ENCODE data around the gene ABCG8. TPM values are rescaled to one million over a fixed set of nuclear protein-coding genes. Genes with fewer than 3 reads are reported as not detected.

The ABCG8 gene
- total RNA-seq, 3 donors from 2014 or later (not counting 1 experiment from before 2014, with no cell fraction given), result not detected

- ATAC-seq (no peak), DNase-seq (no peak)
- no peak for TF ChIP-seq CTCF (IDR thresholded peaks at IDR 0.05)
- 98% methylated on average over 6 of the region's 6 CpGs for WGBS (ENCODE audit: insufficient coverage)
- Histone ChIP-seq H3K4me1 (ENCODE audit: control insufficient read depth, insufficient read depth, low read length) (no peaks in the 10 kb centered on the region), H3K36me3 (ENCODE audit: control insufficient read depth, insufficient read depth, low read length) (peaks cover 76% of the 10 kb centered on the region), H3K9me3 (ENCODE audit: control insufficient read depth, insufficient read depth, low read length) (no peaks in the 10 kb centered on the region), H3K27me3 (ENCODE audit: control insufficient read depth, insufficient read depth, low read length) (no peaks in the 10 kb centered on the region), H3K27ac (ENCODE audit: low read length) (no peak overlapping the region), H3K4me3 (ENCODE audit: low read length) (no peak overlapping the region)
- peaks cover 7% of the 10 kb centered on the region for H3K36me3 Mint-ChIP-seq
- H3K27ac Mint-ChIP-seq, result no peak overlapping the region
- no peak overlapping the region for H3K4me3 Mint-ChIP-seq
- no peaks in the 10 kb centered on the region for H3K27me3 Mint-ChIP-seq (ENCODE audit: low read depth in 2 of 2)
- no peaks in the 10 kb centered on the region for H3K9me3 Mint-ChIP-seq
- no peaks in the 10 kb centered on the region for H3K4me1 Mint-ChIP-seq
- intact Hi-C loops (cut with micrococcal nuclease), result no loop called here
Observed at GRCh38 chr2:43897492-43897891, 58.7 kb downstream of the ABCG8 start.

GRCh38 chr2:43898134-43898837, 59.5 kb downstream of the ABCG8 start:
- H3K9me3 Mint-ChIP-seq, result no peaks in the 10 kb centered on the region
- intact Hi-C loops (cut with micrococcal nuclease), result no loop called here
- Histone ChIP-seq H3K27me3 (ENCODE audit: control insufficient read depth, insufficient read depth, low read length) (no peaks in the 10 kb centered on the region), H3K36me3 (ENCODE audit: control insufficient read depth, insufficient read depth, low read length) (peaks cover 73% of the 10 kb centered on the region), H3K27ac (ENCODE audit: low read length) (no peak overlapping the region), H3K4me1 (ENCODE audit: control insufficient read depth, insufficient read depth, low read length) (no peaks in the 10 kb centered on the region), H3K4me3 (ENCODE audit: low read length) (no peak overlapping the region), H3K9me3 (ENCODE audit: control insufficient read depth, insufficient read depth, low read length) (no peaks in the 10 kb centered on the region)
- ATAC-seq (no peak), DNase-seq (peak in 1 of 2 donors; percentile 14)
- H3K36me3 Mint-ChIP-seq, result no peaks in the 10 kb centered on the region
- WGBS (ENCODE audit: insufficient coverage), result 97% methylated on average over 9 of the region's 11 CpGs
- H3K4me1 Mint-ChIP-seq, result no peaks in the 10 kb centered on the region
- H3K27ac Mint-ChIP-seq, result no peak overlapping the region
- TF ChIP-seq CTCF (IDR thresholded peaks at IDR 0.05), result no peak
- no peak overlapping the region for H3K4me3 Mint-ChIP-seq
- H3K27me3 Mint-ChIP-seq (ENCODE audit: low read depth in 2 of 2), result no peaks in the 10 kb centered on the region

GRCh38 chr2:43898838-43899346, 60.1 kb downstream of the ABCG8 start:
- no peaks in the 10 kb centered on the region for H3K4me1 ChIP-seq (ENCODE audit: control insufficient read depth, insufficient read depth, low read length)
- ATAC-seq, result no peak
- Mint-ChIP-seq H3K27ac (no peak overlapping the region), H3K27me3 (ENCODE audit: low read depth in 2 of 2) (no peaks in the 10 kb centered on the region), H3K4me3 (no peak overlapping the region), H3K4me1 (no peaks in the 10 kb centered on the region), H3K9me3 (no peaks in the 10 kb centered on the region), H3K36me3 (no peaks in the 10 kb centered on the region)
- no peaks in the 10 kb centered on the region for H3K9me3 ChIP-seq (ENCODE audit: control insufficient read depth, insufficient read depth, low read length)
- 95% methylated on average over 11 of the region's 11 CpGs for WGBS (ENCODE audit: insufficient coverage)
- H3K27ac ChIP-seq (ENCODE audit: low read length), result no peak overlapping the region
- H3K4me3 ChIP-seq (ENCODE audit: low read length), result no peak overlapping the region
- no peak for DNase-seq
- intact Hi-C loops (cut with micrococcal nuclease), result no loop called here
- H3K36me3 ChIP-seq (ENCODE audit: control insufficient read depth, insufficient read depth, low read length), result peaks cover 68% of the 10 kb centered on the region
- no peaks in the 10 kb centered on the region for H3K27me3 ChIP-seq (ENCODE audit: control insufficient read depth, insufficient read depth, low read length)
- no peak for TF ChIP-seq CTCF (IDR thresholded peaks at IDR 0.05)

- no peak overlapping the region for H3K4me3 Mint-ChIP-seq
- no peak overlapping the region for H3K4me3 ChIP-seq (ENCODE audit: low read length)
- H3K36me3 Mint-ChIP-seq, result no peaks in the 10 kb centered on the region
- no peaks in the 10 kb centered on the region for H3K9me3 Mint-ChIP-seq
- H3K27ac ChIP-seq (ENCODE audit: low read length), result no peak overlapping the region
- H3K27me3 Mint-ChIP-seq (ENCODE audit: low read depth in 2 of 2), result no peaks in the 10 kb centered on the region
- peaks cover 63% of the 10 kb centered on the region for H3K36me3 ChIP-seq (ENCODE audit: control insufficient read depth, insufficient read depth, low read length)
- H3K9me3 ChIP-seq (ENCODE audit: control insufficient read depth, insufficient read depth, low read length), result no peaks in the 10 kb centered on the region
- no peaks in the 10 kb centered on the region for H3K27me3 ChIP-seq (ENCODE audit: control insufficient read depth, insufficient read depth, low read length)
- intact Hi-C loops (cut with micrococcal nuclease), result no loop called here
- no peak for TF ChIP-seq CTCF (IDR thresholded peaks at IDR 0.05)
- no peak overlapping the region for H3K27ac Mint-ChIP-seq
- H3K4me1 ChIP-seq (ENCODE audit: control insufficient read depth, insufficient read depth, low read length), result no peaks in the 10 kb centered on the region
- DNase-seq (no peak), ATAC-seq (no peak)
- 100% methylated on average over 1 of the region's 2 CpGs for WGBS (ENCODE audit: insufficient coverage)
- H3K4me1 Mint-ChIP-seq, result no peaks in the 10 kb centered on the region
Observed at GRCh38 chr2:43899589-43899988, 60.8 kb downstream of the ABCG8 start.
